ENCODE data around the gene INHBE. TPM values are rescaled to one million over a fixed set of nuclear protein-coding genes. Genes with fewer than 3 reads are reported as not detected.
A peak's percentile ranks its signal among the peaks of the same experiment; 100 is the strongest.

Gene INHBE
- total and polyA plus RNA-seq, 2 experiments from 2014 or later, result 5.6 to 29.0 TPM

DNA sequence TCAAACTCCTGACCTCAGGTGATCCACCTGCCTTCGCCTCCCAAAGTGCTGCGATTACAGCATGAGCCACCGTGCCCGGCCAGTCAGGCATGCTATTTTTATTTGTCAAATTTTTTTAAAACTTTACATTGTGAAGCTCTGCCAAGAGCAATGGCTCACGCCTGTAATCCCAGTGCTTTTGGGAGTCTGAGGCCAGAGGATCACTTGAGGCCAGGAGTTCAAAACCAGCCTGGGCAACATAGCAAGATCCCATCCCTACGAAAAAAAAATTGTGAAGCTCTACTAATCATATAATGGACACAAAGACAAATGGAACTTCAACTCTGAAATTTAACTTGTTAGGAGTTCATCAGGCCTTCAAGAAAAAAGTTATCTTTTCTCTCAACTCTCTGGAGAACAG, 26.1 kb upstream of the INHBE start (continued):
- TF ChIP-seq REST (IDR thresholded peaks at IDR 0.05; ENCODE audit: unreplicated experiment) (no peak), POLR2AphosphoS5 (IDR thresholded peaks at IDR 0.05; ENCODE audit: low read depth) (no peak)

DNA sequence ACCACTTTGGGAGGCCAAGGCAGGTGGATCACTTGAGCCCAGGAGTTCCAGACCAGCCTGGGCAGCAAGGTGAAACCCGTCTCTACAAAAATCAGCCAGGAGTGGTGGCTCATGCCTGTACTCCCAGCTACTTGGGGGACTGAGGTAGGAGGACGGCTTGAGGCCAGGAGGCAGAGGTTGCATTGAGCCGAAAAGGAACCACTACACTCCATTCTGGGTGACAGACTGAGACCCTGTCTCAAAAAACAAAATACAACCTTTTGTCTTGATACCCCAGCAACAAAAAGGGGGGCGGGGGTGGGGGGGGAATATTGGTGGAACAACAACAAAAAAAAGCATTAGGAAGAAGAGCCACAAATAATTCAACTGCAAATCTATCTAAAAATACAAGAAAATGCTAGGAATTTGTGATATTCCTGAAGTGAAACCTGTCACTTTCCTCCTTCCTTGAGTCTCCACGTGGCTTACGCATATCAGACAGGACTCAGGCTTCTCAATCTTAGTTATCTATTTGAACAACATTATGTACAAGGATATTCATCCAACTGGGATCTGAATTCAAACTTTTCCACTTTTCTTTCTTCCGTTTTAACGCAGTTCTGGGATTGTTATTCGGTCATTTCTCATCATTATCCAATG, 25.5 kb upstream of the INHBE start:
- no peak for DNase-seq (ENCODE audit: low spot score)
- H3K4me1 Mint-ChIP-seq, result peaks cover 25% of the 10 kb centered on the region
- H3K27ac Mint-ChIP-seq, result peak overlapping the region; percentile 97
- TF ChIP-seq CREB1 (CRISPR knock-in tag; IDR thresholded peaks at IDR 0.05; ENCODE audit: low read depth) (no peak), ETS1 (IDR thresholded peaks at IDR 0.05) (no peak), ZNF331 (CRISPR knock-in tag; IDR thresholded peaks at IDR 0.05; ENCODE audit: low read depth) (no peak), NANOG (IDR thresholded peaks at IDR 0.05; ENCODE audit: borderline replicate concordance) (no peak), ZNF114 (CRISPR knock-in tag; IDR thresholded peaks at IDR 0.05) (no peak), POLR2AphosphoS5 (IDR thresholded peaks at IDR 0.05; ENCODE audit: low read depth) (no peak), ZNF462 (CRISPR knock-in tag; IDR thresholded peaks at IDR 0.05) (no peak), JUNB (IDR thresholded peaks at IDR 0.05; ENCODE audit: unreplicated experiment) (no peak), REST (IDR thresholded peaks at IDR 0.05; ENCODE audit: unreplicated experiment) (no peak), EZH2phosphoT487 (IDR thresholded peaks at IDR 0.05; ENCODE audit: unreplicated experiment) (no peak)

More for the DNA sequence above, 25.5 kb upstream of the INHBE start:
- no peak for ATAC-seq
- Histone ChIP-seq H3K4me3 (peak overlapping the region; percentile 64), H3K4me2 (peak overlapping the region; percentile 91), H3F3A (replicated peaks; ENCODE audit: low read depth) (peaks cover 14% of the 10 kb centered on the region), H3K36me3 (ENCODE audit: insufficient read depth) (no peaks in the 10 kb centered on the region), H2AFZ (peak overlapping the region; percentile 76; the same call in 1 of the 2 replicates), H3K27me3 (ENCODE audit: insufficient read depth) (no peaks in the 10 kb centered on the region), H3K4me1 (ENCODE audit: insufficient read depth) (peaks cover 15% of the 10 kb centered on the region; the same call in 1 of the 2 replicates), H3K27ac (ENCODE audit: low read depth) (peak overlapping the region; percentile 93), H4K20me1 (replicated peaks; ENCODE audit: insufficient read depth) (no peaks in the 10 kb centered on the region), H3K9me2 (ENCODE audit: insufficient read depth) (no peaks in the 10 kb centered on the region), H3K79me2 (replicated peaks; ENCODE audit: insufficient read depth) (peaks cover 34% of the 10 kb centered on the region)
- H3K27me3 Mint-ChIP-seq (ENCODE audit: insufficient read depth, low read depth, poor library complexity), result peaks cover 6% of the 10 kb centered on the region
- no peaks in the 10 kb centered on the region; the same call in 1 of the 3 replicates for H3K36me3 Mint-ChIP-seq (ENCODE audit: low read depth)
- H3K4me3 Mint-ChIP-seq, result peak overlapping the region; percentile 93
- H3K9me3 Mint-ChIP-seq, result no peaks in the 10 kb centered on the region
